CD14-positive monocyte (primary cell): ENCODE data around the gene PALM. TPM values are rescaled to one million over a fixed set of nuclear protein-coding genes. Genes with fewer than 3 reads are reported as not detected.

Source experiments
- DNase-seq, 3 donors: peaks; one replicate each; pipeline ENCODE4 v3.0.0-alpha.2; 2011 to 2022
- H2AFZ ChIP-seq: 2 replicates; pipeline ENCODE4 v1.6.0; 2012; ENCODE audit warnings: mild to moderate bottlenecking, low read depth, low read length, inconsistent platforms; ENCODE audit not compliant: insufficient read depth, poor library complexity, severe bottlenecking
- H3K27ac ChIP-seq, 2 donors: 1 replicate in 1 of 2; 2 replicates in 1 of 2; pipeline ENCODE4 v1.5.1; 2012 to 2013; ENCODE audit warnings: low read length in 2 of 2, control low read depth in 1 of 2, inconsistent platforms in 1 of 2, low read depth in 1 of 2, mild to moderate bottlenecking in 1 of 2
- H3K27me3 ChIP-seq, 2 donors: one replicate each; pipeline versions ENCODE4 v1.6.0 to v1.6.1; 2011 to 2013; ENCODE audit warnings: low read length in 2 of 2; ENCODE audit not compliant: control insufficient read depth in 2 of 2, insufficient read depth in 2 of 2
- H3K36me3 ChIP-seq, 2 donors: replicated peaks in 1 of 2; 1 replicate in 1 of 2; 2 replicates in 1 of 2; pipeline versions ENCODE4 v1.5.1 to v1.6.1; 2012 to 2013; ENCODE audit warnings: low read length in 2 of 2, control low read depth in 1 of 2, inconsistent platforms in 1 of 2, mild to moderate bottlenecking in 1 of 2; ENCODE audit not compliant: insufficient read depth in 2 of 2, control insufficient read depth in 1 of 2
- H3K4me1 ChIP-seq, 2 donors: 1 replicate in 1 of 2; 2 replicates in 1 of 2; pipeline versions ENCODE4 v1.5.1 to v1.6.1; 2012 to 2013; ENCODE audit warnings: low read length in 2 of 2, control low read depth in 1 of 2, inconsistent platforms in 1 of 2, mild to moderate bottlenecking in 1 of 2, moderate library complexity in 1 of 2; ENCODE audit not compliant: insufficient read depth in 2 of 2, control insufficient read depth in 1 of 2
- H3K4me2 ChIP-seq: replicated peaks from 2 replicates; pipeline ENCODE3; 2012; ENCODE audit warnings: low read length, moderate library complexity, mild to moderate bottlenecking; ENCODE audit not compliant: poor library complexity, severe bottlenecking; ENCODE audit errors: extremely low read depth
- H3K4me3 ChIP-seq, 3 experiments: fragments of 200-600 bp in 1 of 3; sonication (generic) in 1 of 3; replicated peaks in 1 of 3; 1 replicate in 2 of 3; 2 replicates in 1 of 3; pipeline ENCODE4 v1.5.1; 2011 to 2013; ENCODE audit warnings: low read length in 3 of 3, mild to moderate bottlenecking in 3 of 3, control low read depth in 2 of 3, low read depth in 2 of 3, inconsistent platforms in 1 of 3, moderate library complexity in 1 of 3
- H3K79me2 ChIP-seq: 2 replicates; pipeline ENCODE4 v1.6.0; 2012; ENCODE audit warnings: mild to moderate bottlenecking, control low read depth, inconsistent platforms, low read length, moderate library complexity; ENCODE audit not compliant: insufficient read depth
- H3K9ac ChIP-seq: 2 replicates; pipeline ENCODE4 v1.6.0; 2017; ENCODE audit warnings: low read length, mild to moderate bottlenecking; ENCODE audit not compliant: insufficient read depth, poor library complexity, severe bottlenecking
- H3K9me3 ChIP-seq, 2 donors: replicated peaks in 1 of 2; 1 replicate in 1 of 2; 2 replicates in 1 of 2; pipeline versions ENCODE4 v1.5.1 to v1.6.1; 2012 to 2013; ENCODE audit warnings: low read length in 2 of 2, control low read depth in 1 of 2; ENCODE audit not compliant: control insufficient read depth in 1 of 2, insufficient read depth in 1 of 2
- H4K20me1 ChIP-seq: 2 replicates; pipeline ENCODE4 v1.6.0; 2012; ENCODE audit warnings: mild to moderate bottlenecking, low read length, control low read depth, moderate library complexity; ENCODE audit not compliant: insufficient read depth
- H3K27ac Mint-ChIP-seq, 7 donors: one replicate each; pipeline ENCODE4 v1.8.0; 2020; ENCODE audit warnings: mild to moderate bottlenecking in 7 of 7, mixed read lengths in 7 of 7, moderate library complexity in 6 of 7, inconsistent platforms in 2 of 7
- H3K27me3 Mint-ChIP-seq, 3 donors: one replicate each; pipeline ENCODE4 v1.8.0; 2021 to 2022; ENCODE audit warnings: low read depth in 3 of 3, mild to moderate bottlenecking in 3 of 3, mixed read lengths in 3 of 3, moderate library complexity in 3 of 3, inconsistent platforms in 1 of 3
- H3K36me3 Mint-ChIP-seq, 2 donors: one replicate each; pipeline ENCODE4 v1.8.0; 2020; ENCODE audit warnings: mixed read lengths in 2 of 2, inconsistent platforms in 1 of 2, mild to moderate bottlenecking in 1 of 2
- H3K4me1 Mint-ChIP-seq: one replicate; pipeline ENCODE4 v1.8.0; 2020; ENCODE audit warnings: mild to moderate bottlenecking, mixed read lengths
- H3K4me3 Mint-ChIP-seq, 2 donors: one replicate each; pipeline ENCODE4 v1.8.0; 2020; ENCODE audit warnings: mild to moderate bottlenecking in 2 of 2, mixed read lengths in 2 of 2, moderate library complexity in 1 of 2
- H3K9me3 Mint-ChIP-seq, 7 donors: one replicate each; pipeline ENCODE4 v1.8.0; 2020 to 2022; ENCODE audit warnings: mixed read lengths in 7 of 7, mild to moderate bottlenecking in 6 of 7, moderate library complexity in 6 of 7, inconsistent platforms in 2 of 7
- CTCF ChIP-seq: fragments of 200-600 bp; IDR thresholded peaks from one replicate; pipeline ENCODE4 v1.8.0; 2022; ENCODE audit warnings: antibody characterized with exemption, mild to moderate bottlenecking
- WGBS: methylation state at CpG from one replicate; pipeline ENCODE4 v1.1.5; 2013; ENCODE audit warnings: missing lambda C conversion rate; ENCODE audit not compliant: insufficient coverage; 5-methylcytosine and 5-hydroxymethylcytosine counted together
- intact Hi-C, 2 donors: fragments of 100-400 bp; cut with micrococcal nuclease; formaldehyde crosslinking; loops; one replicate each; pipeline versions ENCODE4 v1.15.0 to v1.15.1; 2023
- polyA plus RNA-seq, 3 donors: library from polyadenylated mRNA; depleted of rRNA in 1 of 3; unstranded in 2 of 3; stranded (reverse) in 1 of 3; fragments of 300-500 nt in 2 of 3; fragments of >200 nt in 1 of 3; fragmentation: Illumina TruSeq in 2 of 3; gene quantifications; 1 replicate in 2 of 3; 2 replicates in 1 of 3; pipeline ENCODE4 v1.2.3, GENCODE V29; 2012 to 2021

Gene PALM
- polyA plus RNA-seq, 3 donors: 0.23 TPM; not detected in 2

GRCh38 chr19:795073-795611, 86.4 kb downstream of the PALM start:
- peaks cover 0 to 3% (median 1%) of the 10 kb centered on the region in 3 donors for H3K27me3 Mint-ChIP-seq
- 97% methylated on average over 19 of the region's 28 CpGs for WGBS
- no peak overlapping the region for H2AFZ ChIP-seq
- no peak overlapping the region for H3K4me2 ChIP-seq
- H3K9me3 ChIP-seq: no peaks in the 10 kb centered on the region
- peaks cover 1% of the 10 kb centered on the region in 2 donors for H3K36me3 ChIP-seq
- H3K36me3 Mint-ChIP-seq: peaks cover 2 to 6% of the 10 kb centered on the region in 2 donors
- H3K4me3 Mint-ChIP-seq: no peak overlapping the region
- H3K27ac Mint-ChIP-seq: peak overlapping the region in 1 of 7 donors; percentile 8
- no peak for DNase-seq
- no peaks in the 10 kb centered on the region for H3K27me3 ChIP-seq
- H3K27ac ChIP-seq: no peak overlapping the region
- H3K4me3 ChIP-seq: no peak overlapping the region
- intact Hi-C loops: loop anchor here in 1 of 2 donors (5.0 kb wide), 1 partner anchor 133 kb away; the partner anchor contains the start of gene RNF126
- no peak for TF ChIP-seq CTCF
- H4K20me1 ChIP-seq: peaks cover 23% of the 10 kb centered on the region
- peaks cover 0 to 1% (median 0%) of the 10 kb centered on the region in 7 donors for H3K9me3 Mint-ChIP-seq
- peaks cover 29% of the 10 kb centered on the region for H3K79me2 ChIP-seq
- H3K4me1 Mint-ChIP-seq: peaks cover 17% of the 10 kb centered on the region
- no peak overlapping the region for H3K9ac ChIP-seq
- H3K4me1 ChIP-seq: peaks cover 26 to 29% of the 10 kb centered on the region in 2 donors

- H2AFZ ChIP-seq: peak overlapping the region; percentile 84
- H3K9me3 ChIP-seq: no peaks in the 10 kb centered on the region
- H3K27ac ChIP-seq: peak overlapping the region; percentile 36 to 65
- H3K36me3 ChIP-seq: peaks cover 8 to 9% of the 10 kb centered on the region in 2 donors
- intact Hi-C loops: loop anchor here in 1 of 2 donors (2.0 to 5.0 kb wide), 2 partner anchors 93 to 134 kb away; partner anchors contain the start of gene RNF126
- peaks cover 0 to 1% (median 0%) of the 10 kb centered on the region in 7 donors for H3K9me3 Mint-ChIP-seq
- peak overlapping the region in 1 of 2 donors; percentile 85 for H3K4me3 Mint-ChIP-seq
- H3K27me3 ChIP-seq: no peaks in the 10 kb centered on the region
- H3K36me3 Mint-ChIP-seq: peaks cover 7 to 12% of the 10 kb centered on the region in 2 donors
- H3K4me1 ChIP-seq: peaks cover 33 to 37% of the 10 kb centered on the region in 2 donors
- peak overlapping the region; percentile 40 to 91 (median 83) for H3K4me3 ChIP-seq
- peaks cover 0 to 3% (median 1%) of the 10 kb centered on the region in 3 donors for H3K27me3 Mint-ChIP-seq
- H3K4me1 Mint-ChIP-seq: peaks cover 22% of the 10 kb centered on the region
- TF ChIP-seq CTCF: no peak
- H3K79me2 ChIP-seq: peaks cover 37% of the 10 kb centered on the region
- H3K4me2 ChIP-seq: peak overlapping the region; percentile 86
- no peak for DNase-seq
- H4K20me1 ChIP-seq: peaks cover 31% of the 10 kb centered on the region
- peak overlapping the region; percentile 69 for H3K9ac ChIP-seq
- peak overlapping the region in 1 of 7 donors; percentile 8 for H3K27ac Mint-ChIP-seq
- 87% methylated on average over 37 of the region's 39 CpGs for WGBS
Measured at GRCh38 chr19:795691-796581, 87.2 kb downstream of the PALM start.
